Neural cell (in vitro differentiated cells): ENCODE measurements around the gene RELN. TPM values are rescaled to one million over a fixed set of nuclear protein-coding genes. Genes with fewer than 3 reads are reported as not detected.

ENCODE experiments used
- H2AFZ ChIP-seq: fragments of 200-600, 300-800 bp; sonication (generic), shearing (Covaris generic); 2 replicates; pipeline ENCODE4 v1.6.0; 2014; ENCODE audit warnings: low read depth, mild to moderate bottlenecking, antibody characterized with exemption, low read length, moderate library complexity
- H3F3A ChIP-seq: fragments of 200-600 bp; shearing (Covaris generic); 2 replicates; pipeline ENCODE4 v1.6.1; 2016; ENCODE audit warnings: mild to moderate bottlenecking, moderate library complexity, mixed read lengths, antibody characterized with exemption, low read length; ENCODE audit not compliant: insufficient read depth, poor library complexity, severe bottlenecking
- H3K27ac ChIP-seq: fragments of 200-600, 300-800 bp; sonication (generic), shearing (Covaris generic); 2 replicates; pipeline ENCODE4 v1.5.1; 2014; ENCODE audit warnings: mild to moderate bottlenecking, low read length, moderate library complexity
- H3K27me3 ChIP-seq: fragments of 300-800, 200-600 bp; sonication (generic), shearing (Covaris generic); 2 replicates; pipeline ENCODE4 v1.6.0; 2014; ENCODE audit warnings: mild to moderate bottlenecking, low read depth, low read length, moderate library complexity; ENCODE audit not compliant: insufficient read depth
- H3K36me3 ChIP-seq: fragments of 300-800, 200-600 bp; sonication (generic), shearing (Covaris generic); 2 replicates; pipeline ENCODE4 v1.5.1; 2014; ENCODE audit warnings: mild to moderate bottlenecking, antibody characterized with exemption, low read length, moderate library complexity; ENCODE audit not compliant: insufficient read depth
- H3K4me2 ChIP-seq: fragments of 300-800, 200-600 bp; sonication (generic), shearing (Covaris generic); 2 replicates; pipeline ENCODE4 v1.6.0; 2014; ENCODE audit warnings: mild to moderate bottlenecking, low read length
- H3K4me3 ChIP-seq: fragments of 300-800, 200-600 bp; sonication (generic), shearing (Covaris generic); 2 replicates; pipeline ENCODE4 v1.5.1; 2014; ENCODE audit warnings: mild to moderate bottlenecking, low read length, moderate library complexity
- H3K79me2 ChIP-seq: fragments of 200-600 bp; shearing (Covaris generic); replicated peaks from 2 replicates; pipeline ENCODE4 v1.6.0; 2014; ENCODE audit warnings: mild to moderate bottlenecking, low read length, moderate library complexity; ENCODE audit not compliant: insufficient read depth
- H3K9ac ChIP-seq: fragments of 300-800, 200-600 bp; sonication (generic), shearing (Covaris generic); 2 replicates; pipeline ENCODE4 v1.6.1; 2016; ENCODE audit warnings: mild to moderate bottlenecking, low read length, mixed read lengths
- H3K9me2 ChIP-seq: fragments of 200-600 bp; shearing (Covaris generic); 2 replicates; pipeline ENCODE4 v1.6.1; 2016; ENCODE audit warnings: mild to moderate bottlenecking, low read length, mixed read lengths; ENCODE audit not compliant: insufficient read depth
- H3K9me3 ChIP-seq: fragments of 200-600, 300-800 bp; sonication (generic), shearing (Covaris generic); 2 replicates; pipeline ENCODE4 v1.6.1; 2016; ENCODE audit warnings: mild to moderate bottlenecking, mixed run types, low read length, moderate library complexity, mixed read lengths
- H4K20me1 ChIP-seq: fragments of 200-600 bp; shearing (Covaris generic); 2 replicates; pipeline ENCODE4 v1.6.1; 2016; ENCODE audit warnings: mild to moderate bottlenecking, mixed run types; ENCODE audit not compliant: insufficient read depth
- EP300 ChIP-seq: fragments of 450-650 bp; conservative IDR thresholded peaks from 2 replicates; pipeline ENCODE4 v1.6.1; 2014; ENCODE audit warnings: antibody characterized with exemption, mild to moderate bottlenecking, moderate library complexity; ENCODE audit not compliant: poor library complexity, severe bottlenecking
- EZH2 ChIP-seq: fragments of 200-600, 300-800 bp; shearing (Covaris generic), sonication (generic); IDR thresholded peaks from 2 replicates; pipeline ENCODE4 v1.6.1; 2014; ENCODE audit warnings: antibody characterized with exemption, low read length, borderline replicate concordance, mild to moderate bottlenecking; ENCODE audit not compliant: insufficient read depth, poor library complexity, severe bottlenecking
- MXI1 ChIP-seq: fragments of 450-650 bp; conservative IDR thresholded peaks from 2 replicates; pipeline ENCODE4 v1.6.1; 2014; ENCODE audit warnings: antibody characterized with exemption, mild to moderate bottlenecking; ENCODE audit not compliant: poor library complexity, severe bottlenecking
- POLR2AphosphoS5 ChIP-seq: IDR thresholded peaks from 2 replicates; pipeline ENCODE4 v1.6.1; 2012
- RAD21 ChIP-seq: fragments of 450-650 bp; conservative IDR thresholded peaks from 2 replicates; pipeline ENCODE4 v1.6.1; 2014; ENCODE audit warnings: antibody characterized with exemption, mild to moderate bottlenecking, moderate library complexity
- SMC3 ChIP-seq: fragments of 450-650 bp; conservative IDR thresholded peaks from 2 replicates; pipeline ENCODE4 v1.6.1; 2014; ENCODE audit warnings: antibody characterized with exemption, mild to moderate bottlenecking, moderate library complexity; ENCODE audit not compliant: poor library complexity
- TAF1 ChIP-seq: IDR thresholded peaks from 2 replicates; pipeline ENCODE4 v1.6.1; 2012; ENCODE audit warnings: low read depth
- polyA plus RNA-seq: library from polyadenylated mRNA; depleted of rRNA; stranded (reverse); fragments of >200 nt; gene quantifications from 2 replicates; pipeline ENCODE4 v1.2.3, GENCODE V29; 2014
- TF ChIP-seq, protein P1 (sequence below): fragments of 450-650 bp; IDR thresholded peaks from 2 replicates; pipeline ENCODE4 v1.5.1; 2014; ENCODE audit warnings: antibody characterized with exemption, mild to moderate bottlenecking, moderate library complexity; ENCODE audit not compliant: poor library complexity, severe bottlenecking
- TF ChIP-seq, protein P2 (sequence below): IDR thresholded peaks from 2 replicates; pipeline ENCODE4 v1.6.1; 2012; ENCODE audit warnings: borderline replicate concordance

RELN gene
- polyA plus RNA-seq, 1 donor from 2014 or later: 178 TPM

DNA sequence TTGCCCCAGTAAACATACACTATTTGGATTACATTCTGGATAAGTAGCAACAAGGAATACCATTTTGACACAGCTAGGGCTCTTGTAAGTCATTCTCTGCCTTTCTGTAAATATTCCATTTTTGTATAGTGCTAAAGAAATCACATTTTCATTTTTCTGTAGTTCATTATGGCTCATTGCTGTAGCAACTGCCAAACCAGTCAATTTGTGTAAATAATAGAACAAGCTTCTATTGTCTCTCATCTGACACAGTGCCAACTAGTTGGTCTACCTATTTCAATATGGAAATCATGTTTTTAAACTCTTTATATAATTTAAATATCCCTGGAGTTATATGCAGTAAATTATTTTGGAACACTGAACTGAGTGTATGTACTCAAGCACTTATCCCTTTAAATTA is 193.7 kb downstream of the RELN start:
- Histone ChIP-seq H4K20me1 (no peaks in the 10 kb centered on the region), H3K27ac (no peak overlapping the region), H3K4me2 (no peak overlapping the region), H3K4me3 (no peak overlapping the region), H2AFZ (no peak overlapping the region), H3K27me3 (no peaks in the 10 kb centered on the region), H3K36me3 (no peaks in the 10 kb centered on the region), H3K9me3 (no peaks in the 10 kb centered on the region), H3K79me2 (no peaks in the 10 kb centered on the region), H3K9me2 (no peaks in the 10 kb centered on the region), H3F3A (no peaks in the 10 kb centered on the region), H3K9ac (no peak overlapping the region)
- TF ChIP-seq, protein P1, sequence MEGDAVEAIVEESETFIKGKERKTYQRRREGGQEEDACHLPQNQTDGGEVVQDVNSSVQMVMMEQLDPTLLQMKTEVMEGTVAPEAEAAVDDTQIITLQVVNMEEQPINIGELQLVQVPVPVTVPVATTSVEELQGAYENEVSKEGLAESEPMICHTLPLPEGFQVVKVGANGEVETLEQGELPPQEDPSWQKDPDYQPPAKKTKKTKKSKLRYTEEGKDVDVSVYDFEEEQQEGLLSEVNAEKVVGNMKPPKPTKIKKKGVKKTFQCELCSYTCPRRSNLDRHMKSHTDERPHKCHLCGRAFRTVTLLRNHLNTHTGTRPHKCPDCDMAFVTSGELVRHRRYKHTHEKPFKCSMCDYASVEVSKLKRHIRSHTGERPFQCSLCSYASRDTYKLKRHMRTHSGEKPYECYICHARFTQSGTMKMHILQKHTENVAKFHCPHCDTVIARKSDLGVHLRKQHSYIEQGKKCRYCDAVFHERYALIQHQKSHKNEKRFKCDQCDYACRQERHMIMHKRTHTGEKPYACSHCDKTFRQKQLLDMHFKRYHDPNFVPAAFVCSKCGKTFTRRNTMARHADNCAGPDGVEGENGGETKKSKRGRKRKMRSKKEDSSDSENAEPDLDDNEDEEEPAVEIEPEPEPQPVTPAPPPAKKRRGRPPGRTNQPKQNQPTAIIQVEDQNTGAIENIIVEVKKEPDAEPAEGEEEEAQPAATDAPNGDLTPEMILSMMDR: no peak
- TF ChIP-seq EZH2 (no peak), RAD21 (no peak)
- TF ChIP-seq, protein P2, sequence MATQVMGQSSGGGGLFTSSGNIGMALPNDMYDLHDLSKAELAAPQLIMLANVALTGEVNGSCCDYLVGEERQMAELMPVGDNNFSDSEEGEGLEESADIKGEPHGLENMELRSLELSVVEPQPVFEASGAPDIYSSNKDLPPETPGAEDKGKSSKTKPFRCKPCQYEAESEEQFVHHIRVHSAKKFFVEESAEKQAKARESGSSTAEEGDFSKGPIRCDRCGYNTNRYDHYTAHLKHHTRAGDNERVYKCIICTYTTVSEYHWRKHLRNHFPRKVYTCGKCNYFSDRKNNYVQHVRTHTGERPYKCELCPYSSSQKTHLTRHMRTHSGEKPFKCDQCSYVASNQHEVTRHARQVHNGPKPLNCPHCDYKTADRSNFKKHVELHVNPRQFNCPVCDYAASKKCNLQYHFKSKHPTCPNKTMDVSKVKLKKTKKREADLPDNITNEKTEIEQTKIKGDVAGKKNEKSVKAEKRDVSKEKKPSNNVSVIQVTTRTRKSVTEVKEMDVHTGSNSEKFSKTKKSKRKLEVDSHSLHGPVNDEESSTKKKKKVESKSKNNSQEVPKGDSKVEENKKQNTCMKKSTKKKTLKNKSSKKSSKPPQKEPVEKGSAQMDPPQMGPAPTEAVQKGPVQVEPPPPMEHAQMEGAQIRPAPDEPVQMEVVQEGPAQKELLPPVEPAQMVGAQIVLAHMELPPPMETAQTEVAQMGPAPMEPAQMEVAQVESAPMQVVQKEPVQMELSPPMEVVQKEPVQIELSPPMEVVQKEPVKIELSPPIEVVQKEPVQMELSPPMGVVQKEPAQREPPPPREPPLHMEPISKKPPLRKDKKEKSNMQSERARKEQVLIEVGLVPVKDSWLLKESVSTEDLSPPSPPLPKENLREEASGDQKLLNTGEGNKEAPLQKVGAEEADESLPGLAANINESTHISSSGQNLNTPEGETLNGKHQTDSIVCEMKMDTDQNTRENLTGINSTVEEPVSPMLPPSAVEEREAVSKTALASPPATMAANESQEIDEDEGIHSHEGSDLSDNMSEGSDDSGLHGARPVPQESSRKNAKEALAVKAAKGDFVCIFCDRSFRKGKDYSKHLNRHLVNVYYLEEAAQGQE: no peak

DNA sequence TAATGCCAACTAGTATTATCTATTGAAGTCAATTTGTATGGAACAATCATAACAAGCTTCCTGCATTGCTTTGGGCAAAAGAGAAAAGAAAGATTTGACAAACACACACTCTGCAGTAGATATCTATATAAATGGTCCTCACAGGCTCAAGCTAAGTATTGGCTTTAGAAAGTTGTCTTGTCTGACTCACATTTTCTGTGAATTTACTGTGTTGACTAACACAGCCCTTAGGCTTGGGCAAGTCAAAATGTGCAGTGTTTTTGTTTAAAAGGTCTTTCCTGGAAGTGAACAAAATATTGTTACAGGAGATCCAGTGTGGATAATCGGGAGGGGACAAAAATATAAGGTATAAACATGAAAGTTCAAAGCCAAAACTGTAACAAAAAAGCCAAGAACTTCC is 194.4 kb downstream of the RELN start:
- H3F3A ChIP-seq: no peaks in the 10 kb centered on the region
- no peak overlapping the region for H3K9ac ChIP-seq
- no peaks in the 10 kb centered on the region for H3K79me2 ChIP-seq
- no peaks in the 10 kb centered on the region for H3K36me3 ChIP-seq
- no peaks in the 10 kb centered on the region for H3K9me3 ChIP-seq
- no peak overlapping the region for H3K27ac ChIP-seq
- TF ChIP-seq, protein P2: no peak
- TF ChIP-seq TAF1 (no peak), MXI1 (no peak), RAD21 (no peak), EZH2 (no peak), POLR2AphosphoS5 (no peak), EP300 (no peak), SMC3 (no peak)
- TF ChIP-seq, protein P1: no peak
- H3K4me3 ChIP-seq: no peak overlapping the region
- H2AFZ ChIP-seq: no peak overlapping the region
- no peaks in the 10 kb centered on the region for H3K27me3 ChIP-seq
- H3K9me2 ChIP-seq: no peaks in the 10 kb centered on the region
- H3K4me2 ChIP-seq: no peak overlapping the region
- no peaks in the 10 kb centered on the region for H4K20me1 ChIP-seq
